Epithelial cell of proximal tubule (primary cell): ENCODE measurements around the gene GRID1. TPM values are rescaled to one million over a fixed set of nuclear protein-coding genes. Genes with fewer than 3 reads are reported as not detected.

Experiments
- DNase-seq: peaks from one replicate; pipeline ENCODE4 v3.0.0-alpha.2; 2011; ENCODE audit warnings: low read depth
- H3K4me3 ChIP-seq: 2 replicates; pipeline ENCODE4 v1.5.1; 2011; ENCODE audit warnings: low read depth, mild to moderate bottlenecking, low read length
- total RNA-seq: library from RNA; depleted of rRNA; stranded (reverse); fragments of >200 nt; gene quantifications from 2 replicates; pipeline ENCODE4 v1.2.3, GENCODE V29; 2015
- TF ChIP-seq, protein P1 (sequence below): conservative IDR thresholded peaks from 2 replicates; pipeline ENCODE4 v1.5.1; 2012; ENCODE audit warnings: low read depth, mild to moderate bottlenecking, low read length

GRID1 gene
- total RNA-seq, 1 donor from 2014 or later, result 0.52 TPM

DNA sequence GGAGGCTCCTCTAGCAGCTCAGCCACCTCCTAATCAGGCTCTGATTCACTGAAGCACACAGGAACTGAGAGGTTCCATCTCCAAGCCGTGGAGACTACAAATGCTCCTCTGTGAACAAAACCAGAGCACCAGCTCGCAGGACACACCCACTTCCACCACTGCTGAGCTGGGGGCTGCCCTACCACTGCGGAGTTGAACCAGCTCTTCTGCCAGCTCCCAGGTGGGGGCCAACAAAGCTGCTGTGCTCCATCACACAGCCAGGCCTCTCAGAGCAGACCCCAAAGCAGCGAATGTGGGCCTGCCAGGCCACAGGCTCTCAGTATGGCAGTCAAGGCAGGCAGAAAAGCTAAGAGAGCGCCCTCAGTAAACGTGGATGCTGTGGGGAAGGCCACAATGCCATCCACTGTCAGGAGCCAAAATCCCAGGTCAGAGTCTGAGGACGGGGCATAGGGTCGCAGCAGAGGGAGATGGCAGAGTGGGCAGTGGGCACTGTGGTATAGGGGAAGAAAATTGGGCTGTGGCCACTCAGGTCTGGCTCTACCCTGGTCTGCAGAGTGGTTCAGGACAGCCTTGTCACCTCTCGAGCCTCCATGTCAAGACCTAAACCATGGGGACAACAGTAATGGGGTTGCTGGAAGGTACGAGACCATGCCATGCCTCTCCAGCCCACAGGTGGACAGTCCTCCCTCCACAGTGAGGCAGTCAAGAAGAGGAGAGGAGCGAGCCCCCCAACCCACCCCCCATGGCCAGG is 82.1 kb downstream of the GRID1 start:
- no peak for DNase-seq
- TF ChIP-seq, protein P1, sequence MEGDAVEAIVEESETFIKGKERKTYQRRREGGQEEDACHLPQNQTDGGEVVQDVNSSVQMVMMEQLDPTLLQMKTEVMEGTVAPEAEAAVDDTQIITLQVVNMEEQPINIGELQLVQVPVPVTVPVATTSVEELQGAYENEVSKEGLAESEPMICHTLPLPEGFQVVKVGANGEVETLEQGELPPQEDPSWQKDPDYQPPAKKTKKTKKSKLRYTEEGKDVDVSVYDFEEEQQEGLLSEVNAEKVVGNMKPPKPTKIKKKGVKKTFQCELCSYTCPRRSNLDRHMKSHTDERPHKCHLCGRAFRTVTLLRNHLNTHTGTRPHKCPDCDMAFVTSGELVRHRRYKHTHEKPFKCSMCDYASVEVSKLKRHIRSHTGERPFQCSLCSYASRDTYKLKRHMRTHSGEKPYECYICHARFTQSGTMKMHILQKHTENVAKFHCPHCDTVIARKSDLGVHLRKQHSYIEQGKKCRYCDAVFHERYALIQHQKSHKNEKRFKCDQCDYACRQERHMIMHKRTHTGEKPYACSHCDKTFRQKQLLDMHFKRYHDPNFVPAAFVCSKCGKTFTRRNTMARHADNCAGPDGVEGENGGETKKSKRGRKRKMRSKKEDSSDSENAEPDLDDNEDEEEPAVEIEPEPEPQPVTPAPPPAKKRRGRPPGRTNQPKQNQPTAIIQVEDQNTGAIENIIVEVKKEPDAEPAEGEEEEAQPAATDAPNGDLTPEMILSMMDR, result no peak
- H3K4me3 ChIP-seq, result no peak overlapping the region

DNA sequence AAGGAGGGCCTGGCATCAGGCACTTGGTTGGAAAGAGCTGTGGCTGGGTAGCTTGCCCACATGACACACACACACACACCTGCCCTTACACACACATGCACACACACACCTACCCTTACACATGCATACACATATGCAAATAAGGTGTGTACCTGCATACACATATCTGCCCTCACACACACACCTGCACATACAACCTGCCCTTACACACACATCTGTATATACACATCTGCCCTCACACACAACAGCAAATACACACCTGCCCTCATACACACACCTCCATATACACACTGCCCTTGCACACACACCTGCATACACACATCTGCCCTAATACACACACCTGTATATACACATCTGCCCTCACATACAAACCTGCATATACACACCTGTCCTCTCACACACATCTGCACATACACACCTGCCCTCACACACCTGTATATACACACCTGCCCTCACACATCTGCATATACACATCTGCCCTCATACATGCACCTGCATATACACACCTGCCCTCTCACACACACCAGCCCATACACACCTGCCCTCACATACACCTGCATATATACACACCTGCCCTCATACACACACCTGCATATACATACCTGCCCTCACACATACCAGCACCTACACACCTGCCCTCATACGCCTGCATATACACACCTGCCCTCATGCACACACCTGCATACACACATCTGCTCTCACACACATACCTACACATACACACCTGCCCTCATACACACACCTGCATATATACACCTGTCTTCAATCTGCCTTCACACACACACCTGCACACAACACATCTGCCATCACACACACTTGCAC is 82.9 kb downstream of the GRID1 start:
- TF ChIP-seq, protein P1, result no peak
- DNase-seq, result no peak
- no peak overlapping the region for H3K4me3 ChIP-seq

DNA sequence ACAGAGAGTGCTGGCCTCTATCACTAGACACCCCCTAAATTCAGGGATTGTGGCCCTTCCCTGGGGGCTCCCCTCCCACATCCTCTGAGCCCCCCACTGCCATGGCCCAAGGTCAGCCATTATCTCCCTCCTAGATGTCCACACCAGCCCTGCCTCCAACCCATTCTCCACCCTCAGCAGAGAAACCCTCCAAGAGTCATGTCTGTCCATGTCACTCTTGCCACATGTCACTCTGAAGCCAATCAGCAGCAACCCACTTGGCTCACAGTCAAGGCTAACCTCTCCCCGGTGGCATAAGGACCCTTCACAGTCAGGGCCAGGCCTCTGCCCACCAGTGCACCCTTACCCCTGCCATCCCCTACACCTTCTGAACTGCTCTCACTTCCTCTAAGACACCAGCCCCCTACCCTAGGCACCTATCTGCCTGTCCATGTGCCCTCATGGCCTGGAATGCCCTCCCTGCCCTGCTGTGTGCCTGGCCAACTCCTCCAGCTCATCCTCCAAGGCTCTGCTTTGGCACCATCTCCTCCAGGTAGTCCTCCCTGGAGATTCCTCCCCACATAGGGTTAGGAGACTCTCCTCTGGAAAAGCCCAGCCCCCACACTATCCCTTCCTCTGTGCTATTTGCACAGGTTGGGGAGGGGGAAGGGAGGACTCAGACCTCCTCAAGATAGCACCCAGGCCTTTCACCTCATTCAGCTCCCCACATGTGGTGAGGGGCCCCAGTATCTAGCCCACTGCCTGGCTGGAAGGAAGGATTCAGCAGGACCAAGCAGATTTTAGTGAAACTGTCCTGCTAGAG is 83.7 kb downstream of the GRID1 start:
- H3K4me3 ChIP-seq, result no peak overlapping the region
- DNase-seq, result no peak
- TF ChIP-seq, protein P1, result no peak

DNA sequence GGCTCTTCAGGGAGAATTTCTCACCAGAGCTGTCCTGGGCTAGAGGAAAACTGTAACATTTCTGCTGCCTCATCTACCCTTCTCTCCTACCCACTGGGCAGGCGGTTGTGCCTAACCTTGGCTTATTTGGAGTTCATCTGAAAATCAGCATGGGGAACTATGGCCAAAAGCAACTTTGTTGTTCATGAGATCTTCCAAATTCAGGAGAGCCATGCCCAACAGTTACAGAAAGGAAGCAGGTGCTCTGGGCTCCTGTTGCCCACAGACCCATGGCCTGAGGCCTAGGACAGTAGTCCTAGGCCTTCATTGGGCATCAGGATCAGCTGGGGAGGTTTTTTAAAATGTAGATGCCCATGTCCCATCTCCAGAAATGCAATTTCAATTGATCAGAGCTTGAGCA is 85.2 kb downstream of the GRID1 start:
- no peak overlapping the region for H3K4me3 ChIP-seq
- no peak for DNase-seq
- TF ChIP-seq, protein P1, result no peak

DNA sequence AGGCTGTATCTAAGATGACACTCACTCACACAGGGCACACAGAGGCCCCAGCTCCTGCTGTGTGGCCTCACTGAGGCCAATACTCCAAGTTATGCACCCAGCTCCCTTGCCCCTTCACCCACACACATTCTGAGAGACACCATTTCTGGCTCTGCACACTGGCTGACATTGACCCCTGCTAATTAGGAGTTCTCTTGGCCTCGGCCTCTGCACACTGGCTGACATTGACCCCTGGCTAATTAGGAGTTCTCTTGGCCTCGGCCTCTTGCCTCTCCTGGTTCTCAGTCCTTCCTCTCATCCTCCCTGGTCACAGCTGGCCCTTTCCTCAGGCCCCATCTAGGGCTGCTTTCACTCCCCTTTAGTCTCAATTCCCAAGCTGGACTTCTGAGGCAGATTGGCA is 97.3 kb downstream of the GRID1 start:
- no peak overlapping the region for H3K4me3 ChIP-seq
- TF ChIP-seq, protein P1, result no peak
- no peak for DNase-seq

DNA sequence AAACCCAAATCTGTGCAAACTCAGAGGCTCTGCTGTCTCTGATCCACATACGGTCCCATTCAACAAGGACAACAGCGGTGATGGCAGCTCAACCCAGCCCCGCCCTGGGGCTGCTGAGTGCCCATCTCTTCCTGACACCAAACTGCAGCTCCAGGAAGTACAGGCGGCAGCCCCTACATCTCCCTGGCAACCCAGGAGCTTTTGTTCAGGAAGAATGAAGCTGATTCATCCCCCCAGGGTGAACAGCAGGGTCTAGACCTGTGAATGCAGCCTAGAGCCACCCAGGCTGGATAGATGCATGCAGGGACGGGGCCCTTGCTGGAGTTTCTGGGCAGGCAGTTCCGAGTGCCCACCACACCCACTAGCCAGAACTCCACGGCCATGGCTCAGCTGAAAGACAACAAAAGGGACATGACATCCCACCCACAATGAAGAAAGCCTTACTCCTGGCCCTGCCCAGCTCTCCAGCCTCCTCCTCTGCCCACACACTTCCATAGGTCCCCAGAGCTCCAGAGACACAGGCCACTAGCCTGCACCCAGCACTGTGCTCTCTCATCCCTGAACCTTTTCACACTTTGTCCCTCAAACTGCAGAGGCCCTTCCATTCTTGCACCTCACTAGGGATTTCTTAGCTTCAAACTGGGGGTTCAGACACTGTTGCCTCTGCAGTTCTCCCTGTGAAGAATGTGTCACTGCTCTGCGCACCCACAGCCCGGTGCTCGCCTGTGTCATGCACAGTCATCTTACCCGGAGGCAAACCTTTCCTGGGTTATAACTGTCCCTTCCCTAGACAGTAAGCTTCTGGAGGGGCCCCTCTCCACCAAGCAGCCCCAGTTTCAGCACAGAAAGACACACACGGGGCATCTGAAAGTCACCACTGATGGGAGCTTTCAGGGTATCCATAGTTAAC is 99.1 kb downstream of the GRID1 start:
- TF ChIP-seq, protein P1, result no peak
- DNase-seq, result no peak
- no peak overlapping the region for H3K4me3 ChIP-seq
